GM21360 (cell line): ENCODE measurements around the gene MORC4.
"Not testable (repeated sequence)": the region's sequence is repeated elsewhere in the genome, so short reads cannot be mapped to it uniquely, and the experiment has no call there.

Source experiments
- ATAC-seq: cut with Tn5 transposase; IDR thresholded peaks from one replicate; pipeline ENCODE4 v1.9.1; 2021; ENCODE audit warnings: mild to moderate bottlenecking, moderate library complexity; ENCODE audit not compliant: unreplicated experiment

Gene MORC4

GRCh38 chrX:107000013-107000515 is at the start of gene MORC4:
Gene MORC4, minus strand, starts transcription at chrX:107000212. Its CDS starts 243 bp downstream, at chrX:106999969.
- ATAC-seq, result peak; percentile 83

- no peak for ATAC-seq
Measured at GRCh38 chrX:107047622-107048021, 47.6 kb upstream of the MORC4 start.

- ATAC-seq, result no peak
Measured at GRCh38 chrX:107029752-107030151, 29.7 kb upstream of the MORC4 start.

- peak; percentile 57 for ATAC-seq
Measured at GRCh38 chrX:107025545-107025944, 25.5 kb upstream of the MORC4 start.

- ATAC-seq, result no peak
Measured at GRCh38 chrX:107014936-107015335, 14.9 kb upstream of the MORC4 start.

- no peak for ATAC-seq
Measured at GRCh38 chrX:107008034-107008433, 8.0 kb upstream of the MORC4 start.

- ATAC-seq, result peak; percentile 37
Measured at GRCh38 chrX:106999002-106999975, 723 bp downstream of the MORC4 start.

DNA sequence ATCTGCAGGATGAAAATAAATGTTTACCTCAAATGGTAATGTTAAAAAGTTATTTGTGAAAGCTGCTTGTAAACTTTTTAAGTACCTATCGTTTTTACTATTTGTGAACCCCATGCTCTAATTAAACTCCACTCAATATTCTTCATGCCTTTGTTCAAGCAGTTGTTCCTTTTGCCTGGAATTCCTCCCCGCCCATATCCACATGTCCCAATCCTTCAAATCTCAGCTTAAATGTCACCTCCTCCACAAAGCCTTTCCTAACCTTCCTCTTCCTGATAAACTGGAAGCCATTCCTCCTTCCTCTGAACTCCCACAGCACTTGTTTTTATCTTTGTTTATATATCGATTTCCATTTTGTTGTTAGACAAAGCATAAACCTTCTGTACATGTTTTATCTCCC is 2.4 kb downstream of the MORC4 start:
- no peak for ATAC-seq

DNA sequence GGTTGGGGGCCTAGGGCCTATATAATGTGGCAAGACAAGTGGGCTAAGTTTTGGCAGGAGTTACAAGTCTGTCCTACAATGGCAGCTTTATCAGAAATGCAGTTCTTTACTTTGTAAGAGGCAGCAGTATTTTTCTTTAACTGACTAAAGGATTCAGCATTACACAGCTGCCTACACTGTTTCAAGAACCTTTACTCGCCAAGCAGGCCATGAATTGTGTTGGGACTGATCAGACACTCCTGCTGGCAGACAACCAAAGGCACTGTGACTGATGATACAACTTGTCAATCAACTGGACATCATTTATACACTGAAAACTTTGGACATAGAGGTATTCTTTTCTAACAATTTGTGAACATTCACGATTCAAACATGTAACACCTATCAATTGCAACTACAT is 4.3 kb downstream of the MORC4 start:
- ATAC-seq, result no peak

GRCh38 chrX:106987488-106987887 is 12.5 kb downstream of the MORC4 start:
- ATAC-seq, result no peak

DNA sequence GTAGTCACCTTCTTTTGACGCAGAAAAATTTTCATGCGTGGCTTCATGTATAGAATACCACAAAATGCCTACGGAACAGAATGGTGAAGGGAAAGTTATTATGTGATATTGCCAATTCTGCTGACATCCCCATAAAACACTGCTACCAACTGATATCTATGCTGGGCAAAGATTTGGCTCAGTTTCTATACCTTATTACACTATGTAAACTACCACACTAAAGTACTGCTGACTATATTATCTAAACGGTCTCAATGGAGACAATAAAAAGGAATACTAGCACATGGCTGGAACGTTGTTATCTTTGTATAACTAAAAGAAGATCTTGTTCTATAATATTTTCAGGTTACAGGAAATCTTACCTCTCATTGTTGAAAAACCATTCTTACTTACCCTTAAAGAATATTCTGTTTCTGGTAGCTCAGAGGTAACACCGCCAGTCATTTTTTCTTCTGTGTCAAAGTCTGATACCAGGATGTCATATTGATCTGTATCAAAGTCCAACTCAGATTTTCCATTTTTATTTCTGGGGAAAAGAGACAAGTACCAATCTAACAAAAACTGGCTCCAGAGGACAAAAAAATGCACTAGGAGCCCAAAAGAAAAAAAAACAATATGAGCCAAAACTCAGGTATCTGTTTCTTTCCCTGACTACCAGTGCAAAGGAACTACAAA is 18.9 kb downstream of the MORC4 start:
- no peak for ATAC-seq

GRCh38 chrX:106976416-106976815 is 23.6 kb downstream of the MORC4 start:
- no peak for ATAC-seq

DNA sequence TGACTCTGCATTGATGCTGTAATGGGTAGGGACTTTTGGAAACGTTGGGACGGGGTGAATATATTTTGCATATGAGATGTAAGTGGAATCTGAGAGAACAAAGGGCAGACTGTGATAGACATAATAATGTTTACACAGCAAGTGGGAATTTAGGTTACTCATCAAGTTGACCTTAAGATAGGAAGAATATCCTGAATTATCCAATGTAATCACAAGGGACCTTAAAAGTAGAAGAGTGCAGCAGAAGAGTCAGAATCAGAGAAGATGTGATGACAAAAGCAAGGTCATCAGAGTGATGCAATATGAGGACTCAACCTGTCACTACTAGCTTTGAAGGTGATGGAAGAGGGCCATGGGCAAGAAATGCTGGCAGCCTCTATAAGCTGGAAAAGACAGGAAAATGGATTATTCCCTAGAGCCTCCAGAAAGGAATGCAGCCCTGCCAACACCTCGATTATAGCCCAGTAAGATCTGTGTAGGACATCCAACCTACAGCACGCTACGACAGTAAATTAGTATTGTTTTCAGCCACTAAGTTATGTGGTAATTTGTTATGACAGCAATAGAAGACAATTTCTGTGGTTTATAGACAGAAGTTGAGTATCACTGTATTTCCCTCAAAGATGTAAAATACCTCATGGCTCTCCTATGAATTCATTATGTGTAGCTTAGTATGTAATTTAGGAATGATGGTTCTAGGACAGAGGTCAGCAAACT is 26.4 kb downstream of the MORC4 start:
- ATAC-seq, result no peak

- ATAC-seq, result no peak
Measured at GRCh38 chrX:106972896-106973295, 27.1 kb downstream of the MORC4 start.

DNA sequence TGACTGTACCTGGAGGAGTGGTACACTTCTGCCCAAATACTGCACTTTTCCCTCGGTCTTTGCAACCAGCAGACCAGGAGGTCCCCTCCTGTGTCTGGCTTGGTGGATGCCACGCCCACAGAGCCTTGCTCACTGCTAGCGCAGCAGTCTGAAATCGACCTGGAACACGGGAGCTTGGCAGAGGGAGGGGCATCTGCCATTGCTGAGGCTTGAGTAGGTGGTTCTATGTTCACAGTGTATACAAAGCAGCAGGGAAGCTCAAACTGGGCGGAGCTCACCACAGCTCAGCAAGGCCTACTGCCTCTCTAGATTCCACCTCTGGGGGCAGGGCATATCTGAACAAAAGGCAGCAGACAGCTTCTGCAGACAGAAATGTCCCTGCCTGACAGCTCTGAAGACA is 33.5 kb downstream of the MORC4 start:
- ATAC-seq, result not testable (repeated sequence)

GRCh38 chrX:106964290-106964689 is 35.7 kb downstream of the MORC4 start:
- no peak for ATAC-seq

GRCh38 chrX:106963111-106963510 is 36.9 kb downstream of the MORC4 start:
- no peak for ATAC-seq

GRCh38 chrX:106959901-106960300 is 40.1 kb downstream of the MORC4 start:
- ATAC-seq, result no peak

DNA sequence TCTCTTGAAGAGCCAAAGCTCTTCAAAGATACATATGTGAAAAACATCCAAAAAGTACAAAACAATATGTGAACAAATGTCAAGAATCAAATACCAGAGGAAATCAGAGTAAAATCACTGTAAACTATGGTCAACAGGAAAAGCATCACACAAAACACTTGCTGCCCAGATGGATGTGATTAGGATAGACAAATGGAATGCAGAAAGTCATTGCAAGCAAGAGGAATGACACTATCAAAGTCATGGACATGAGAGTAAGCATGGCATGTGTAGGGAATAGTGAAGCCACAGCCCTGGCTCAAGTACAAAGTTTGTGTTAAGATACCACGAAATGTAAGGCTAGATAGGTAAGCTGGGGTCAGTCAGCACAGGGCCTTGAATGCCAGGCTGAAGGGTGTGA is 42.2 kb downstream of the MORC4 start:
- ATAC-seq, result no peak

GRCh38 chrX:106955004-106955772 is 44.8 kb downstream of the MORC4 start:
- ATAC-seq, result no peak
